Astrocyte of the spinal cord (primary cell): ENCODE data around the gene SUSD4.

Experiments used
- DNase-seq: peaks from one replicate; pipeline ENCODE4 v3.0.0; 2011; ENCODE audit warnings: low read depth, low spot score
- H3K4me3 ChIP-seq: 2 replicates; pipeline ENCODE4 v1.5.1; 2011; ENCODE audit warnings: low read depth, mild to moderate bottlenecking, low read length, moderate library complexity
- CTCF ChIP-seq: IDR thresholded peaks from 2 replicates; pipeline ENCODE4 v1.5.1; 2012; ENCODE audit warnings: low read depth, mild to moderate bottlenecking, low read length, inconsistent platforms
- in situ Hi-C: cut with HindIII; loops from 2 replicates; pipeline ENCODE4 v1.10.0; 2017; ENCODE audit warnings: low sequenced_read_pairs

SUSD4 gene

DNA sequence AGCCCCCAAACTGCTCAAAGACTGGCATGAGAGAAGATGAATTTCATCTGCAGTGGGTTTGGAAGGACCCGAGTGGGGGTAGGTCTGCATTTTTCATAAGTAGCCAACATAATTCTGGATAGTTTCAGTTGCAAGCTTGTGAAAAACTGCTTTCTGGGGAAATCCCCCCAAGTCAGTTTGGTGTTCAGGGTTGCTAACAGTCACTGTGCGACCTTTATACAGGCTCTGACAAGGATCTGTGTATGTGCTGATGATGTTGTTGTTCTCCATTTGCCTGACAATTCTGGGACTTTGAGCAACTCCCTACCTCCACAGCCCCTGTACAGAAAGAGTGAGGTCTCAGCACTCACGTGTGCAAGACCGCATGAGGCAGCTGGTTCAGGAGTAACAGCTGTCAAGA, 87.9 kb downstream of the SUSD4 start:
- no peak overlapping the region for H3K4me3 ChIP-seq
- no peak for TF ChIP-seq CTCF
- no peak for DNase-seq
- in situ Hi-C loops, result no loop called here

- TF ChIP-seq CTCF, result no peak
- DNase-seq, result no peak
- no peak overlapping the region for H3K4me3 ChIP-seq
- in situ Hi-C loops, result no loop called here
Measured at GRCh38 chr1:223273511-223273910, 90.5 kb downstream of the SUSD4 start.

DNA sequence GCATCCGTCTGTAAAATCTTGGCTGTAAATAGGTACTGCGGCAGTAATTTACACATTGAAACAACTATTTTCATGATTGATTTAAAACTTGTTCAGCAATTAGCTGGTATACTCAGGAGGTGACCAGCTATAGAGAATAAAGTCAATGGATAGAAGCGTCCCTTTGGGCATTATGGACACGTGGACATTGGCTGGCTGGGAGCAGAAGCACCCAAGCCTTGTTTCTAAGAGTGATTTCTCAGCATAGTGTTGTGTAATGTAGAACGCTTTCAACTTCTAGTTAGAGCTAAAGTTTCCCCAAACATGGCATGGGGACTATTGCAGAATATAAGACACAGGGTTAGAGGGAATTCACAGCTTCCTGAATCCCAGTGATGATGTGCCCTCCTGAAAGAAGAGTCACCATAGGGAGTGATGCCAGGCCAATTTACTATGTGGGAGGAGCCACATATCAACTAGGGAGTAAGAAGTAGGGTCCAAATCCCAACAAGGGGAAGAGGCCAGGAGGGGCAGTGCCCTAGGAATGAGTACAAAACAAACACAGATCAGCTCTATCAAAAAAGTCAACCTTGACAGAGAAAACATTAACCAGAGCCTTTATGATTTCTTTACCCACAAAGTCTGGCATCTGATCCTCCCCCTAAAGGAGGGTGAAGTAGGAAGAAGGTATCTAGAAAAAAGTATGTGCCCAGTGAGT, 92.7 kb downstream of the SUSD4 start:
- DNase-seq, result no peak
- no peak for TF ChIP-seq CTCF
- H3K4me3 ChIP-seq, result no peak overlapping the region
- in situ Hi-C loops, result no loop called here

GRCh38 chr1:223270155-223270554, 93.8 kb downstream of the SUSD4 start:
- H3K4me3 ChIP-seq, result no peak overlapping the region
- DNase-seq, result no peak
- no peak for TF ChIP-seq CTCF
- in situ Hi-C loops, result no loop called here

- TF ChIP-seq CTCF, result no peak
- in situ Hi-C loops, result no loop called here
- H3K4me3 ChIP-seq, result no peak overlapping the region
- no peak for DNase-seq
Measured at GRCh38 chr1:223269006-223269405, 95.0 kb downstream of the SUSD4 start.

GRCh38 chr1:223266632-223267172, 97.3 kb downstream of the SUSD4 start:
- in situ Hi-C loops, result no loop called here
- no peak for DNase-seq
- H3K4me3 ChIP-seq, result no peak overlapping the region
- no peak for TF ChIP-seq CTCF
